Measurements from ENCODE around the gene CDC27. TPM values are rescaled to one million over a fixed set of nuclear protein-coding genes. Genes with fewer than 3 reads are reported as not detected.
A peak's percentile ranks its signal among the peaks of the same experiment; 100 is the strongest.

CDC27 gene
- total and polyA plus RNA-seq, 2 donors (not counting 3 experiments of a cell fraction or from before 2014, with no cell fraction given) = 76.1 to 172 TPM

- Histone ChIP-seq H4K20me1 (replicated peaks; ENCODE audit: control insufficient read depth, extremely low read depth, insufficient read depth, low read length) (no peaks in the 10 kb centered on the region), H3K9ac (replicated peaks; ENCODE audit: extremely low read depth, insufficient read depth, low read length) (no peak overlapping the region), H3K4me3 (replicated peaks in 1 of 3; ENCODE audit: insufficient read depth in 1 of 3, low read depth in 1 of 3, low read length in 3 of 3) (no peak overlapping the region), H3K9me1 (replicated peaks; ENCODE audit: control insufficient read depth, extremely low read depth, insufficient read depth, low read length) (no peaks in the 10 kb centered on the region), H3K9me3 (replicated peaks; ENCODE audit: control insufficient read depth, insufficient read depth, low read length) (no peaks in the 10 kb centered on the region), H3K36me3 (ENCODE audit: control insufficient read depth in 2 of 2, extremely low read depth in 1 of 2, insufficient read depth in 2 of 2, low read length in 2 of 2) (peaks cover 11 to 19% of the 10 kb centered on the region in 2 experiments), H3K27me3 (ENCODE audit: control insufficient read depth in 2 of 2, insufficient read depth in 2 of 2, low read length in 2 of 2) (no peaks in the 10 kb centered on the region), H3K79me2 (ENCODE audit: control insufficient read depth, insufficient read depth, low read length) (peaks cover 48% of the 10 kb centered on the region), H3K27ac (ENCODE audit: insufficient read depth, low read depth, low read length) (no peak overlapping the region), H2AFZ (ENCODE audit: low read depth, low read length) (no peak overlapping the region), H3K4me1 (ENCODE audit: control insufficient read depth, extremely low read depth, insufficient read depth, low read length) (no peaks in the 10 kb centered on the region), H3K4me2 (ENCODE audit: insufficient read depth, low read length) (no peak overlapping the region)
- intact Hi-C loops (cut with micrococcal nuclease) (loop anchor here (5.0 kb wide), 1 partner anchor 153 kb away; no protein-coding TSS in a partner anchor), dilution Hi-C loops (cut with MboI; ENCODE audit: extremely low pct_ligation_motif_present, low sequenced_read_pairs) (no loop called here)
- ChIA-PET CTCF (no interaction called here), POLR2A (no interaction called here)
- DNase-seq (ENCODE audit: low read depth, low spot score) (no peak), FAIRE-seq (no peak)
- BruUV-seq (replicated peaks) = no TSS peak
- TF ChIP-seq FOS (IDR thresholded peaks at IDR 0.05; ENCODE audit: borderline replicate concordance, insufficient read depth, low read length) (no peak), MYC (IDR thresholded peaks at IDR 0.05; ENCODE audit: low read depth, low read length) (no peak), POLR2A (IDR thresholded peaks at IDR 0.05; ENCODE audit: low read depth, low read length) (no peak), JUN (IDR thresholded peaks at IDR 0.05; ENCODE audit: borderline replicate concordance, insufficient read depth, insufficient read length, low read depth) (no peak)
- TF ChIP-seq, protein P1, sequence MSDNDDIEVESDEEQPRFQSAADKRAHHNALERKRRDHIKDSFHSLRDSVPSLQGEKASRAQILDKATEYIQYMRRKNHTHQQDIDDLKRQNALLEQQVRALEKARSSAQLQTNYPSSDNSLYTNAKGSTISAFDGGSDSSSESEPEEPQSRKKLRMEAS (IDR thresholded peaks at IDR 0.05; ENCODE audit: insufficient read depth, insufficient read length) = no peak
Measured at GRCh38 chr17:47164263-47164662, 24.8 kb downstream of the CDC27 start.

DNA sequence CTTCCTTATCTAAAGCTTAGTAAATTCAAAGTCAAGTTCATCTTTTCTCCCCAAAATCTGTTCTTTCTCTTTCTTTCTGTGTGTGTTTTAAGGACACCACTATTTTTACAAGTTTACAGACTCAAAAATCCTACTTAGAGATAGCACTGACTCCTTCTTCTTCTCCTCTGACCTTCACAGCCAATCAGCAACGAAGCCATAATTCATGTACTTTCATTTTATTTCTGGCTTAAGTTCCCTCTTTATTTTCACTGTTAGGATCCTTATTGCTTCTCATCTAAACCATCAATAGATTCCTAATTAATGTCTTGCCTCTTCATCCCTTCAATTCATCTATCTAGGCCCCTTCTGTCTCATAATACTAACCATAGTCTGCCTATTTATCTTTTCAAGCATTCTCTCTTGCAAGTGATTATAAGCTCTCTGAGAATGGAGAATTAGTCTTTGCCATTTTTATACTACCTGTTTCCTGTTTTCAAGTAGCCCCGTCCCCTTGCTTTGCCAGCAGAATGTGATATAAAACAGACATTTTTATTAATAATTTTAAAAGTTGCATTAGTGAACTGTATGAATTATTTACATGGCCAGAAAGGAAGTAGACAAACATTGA, 27.0 kb downstream of the CDC27 start:
- no TSS peak for BruUV-seq (replicated peaks)
- ChIA-PET POLR2A (no interaction called here), CTCF (interaction anchor here (2.5 to 5.2 kb wide), 2 partner anchors 10 to 153 kb away, joined by 6 to 23 read pairs; no protein-coding TSS in a partner anchor)
- dilution Hi-C loops (cut with MboI; ENCODE audit: extremely low pct_ligation_motif_present, low sequenced_read_pairs) = no loop called here
- Histone ChIP-seq H3K36me3 (ENCODE audit: control insufficient read depth in 2 of 2, extremely low read depth in 1 of 2, insufficient read depth in 2 of 2, low read length in 2 of 2) (peaks cover 8 to 9% of the 10 kb centered on the region in 2 experiments), H3K9me1 (replicated peaks; ENCODE audit: control insufficient read depth, extremely low read depth, insufficient read depth, low read length) (no peaks in the 10 kb centered on the region), H3K4me2 (ENCODE audit: insufficient read depth, low read length) (no peak overlapping the region), H3K79me2 (ENCODE audit: control insufficient read depth, insufficient read depth, low read length) (peaks cover 31% of the 10 kb centered on the region), H3K4me3 (replicated peaks in 1 of 3; ENCODE audit: insufficient read depth in 1 of 3, low read depth in 1 of 3, low read length in 3 of 3) (no peak overlapping the region), H3K4me1 (ENCODE audit: control insufficient read depth, extremely low read depth, insufficient read depth, low read length) (no peaks in the 10 kb centered on the region), H3K9ac (replicated peaks; ENCODE audit: extremely low read depth, insufficient read depth, low read length) (no peak overlapping the region), H3K27me3 (ENCODE audit: control insufficient read depth in 2 of 2, insufficient read depth in 2 of 2, low read length in 2 of 2) (no peaks in the 10 kb centered on the region), H3K27ac (ENCODE audit: insufficient read depth, low read depth, low read length) (no peak overlapping the region), H4K20me1 (replicated peaks; ENCODE audit: control insufficient read depth, extremely low read depth, insufficient read depth, low read length) (no peaks in the 10 kb centered on the region), H2AFZ (ENCODE audit: low read depth, low read length) (no peak overlapping the region), H3K9me3 (replicated peaks; ENCODE audit: control insufficient read depth, insufficient read depth, low read length) (no peaks in the 10 kb centered on the region)
- no peak for FAIRE-seq
- intact Hi-C loops (cut with micrococcal nuclease) = loop anchor here (5.0 kb wide), 1 partner anchor 155 kb away; no protein-coding TSS in a partner anchor
- DNase-seq (ENCODE audit: low read depth, low spot score) = peak; percentile 68
- no peak for TF ChIP-seq POLR2AphosphoS5 (IDR thresholded peaks at IDR 0.05; ENCODE audit: insufficient read depth, low read depth, low read length)
- TF ChIP-seq, protein P2, sequence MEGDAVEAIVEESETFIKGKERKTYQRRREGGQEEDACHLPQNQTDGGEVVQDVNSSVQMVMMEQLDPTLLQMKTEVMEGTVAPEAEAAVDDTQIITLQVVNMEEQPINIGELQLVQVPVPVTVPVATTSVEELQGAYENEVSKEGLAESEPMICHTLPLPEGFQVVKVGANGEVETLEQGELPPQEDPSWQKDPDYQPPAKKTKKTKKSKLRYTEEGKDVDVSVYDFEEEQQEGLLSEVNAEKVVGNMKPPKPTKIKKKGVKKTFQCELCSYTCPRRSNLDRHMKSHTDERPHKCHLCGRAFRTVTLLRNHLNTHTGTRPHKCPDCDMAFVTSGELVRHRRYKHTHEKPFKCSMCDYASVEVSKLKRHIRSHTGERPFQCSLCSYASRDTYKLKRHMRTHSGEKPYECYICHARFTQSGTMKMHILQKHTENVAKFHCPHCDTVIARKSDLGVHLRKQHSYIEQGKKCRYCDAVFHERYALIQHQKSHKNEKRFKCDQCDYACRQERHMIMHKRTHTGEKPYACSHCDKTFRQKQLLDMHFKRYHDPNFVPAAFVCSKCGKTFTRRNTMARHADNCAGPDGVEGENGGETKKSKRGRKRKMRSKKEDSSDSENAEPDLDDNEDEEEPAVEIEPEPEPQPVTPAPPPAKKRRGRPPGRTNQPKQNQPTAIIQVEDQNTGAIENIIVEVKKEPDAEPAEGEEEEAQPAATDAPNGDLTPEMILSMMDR (IDR thresholded peaks at IDR 0.05; ENCODE audit: extremely low read depth in 1 of 2, insufficient read depth in 1 of 2, low read depth in 1 of 2, low read length in 2 of 2) = no peak
- no peak for TF ChIP-seq POLR2A (IDR thresholded peaks at IDR 0.05; ENCODE audit: low read depth, low read length)
- TF ChIP-seq JUN (IDR thresholded peaks at IDR 0.05; ENCODE audit: borderline replicate concordance, insufficient read depth, insufficient read length, low read depth) = no peak
- TF ChIP-seq MYC (IDR thresholded peaks at IDR 0.05; ENCODE audit: low read depth, low read length) = no peak
- TF ChIP-seq EZH2 (IDR thresholded peaks at IDR 0.05; ENCODE audit: borderline replicate concordance, low read depth, low read length, severe bottlenecking) = no peak
- no peak for TF ChIP-seq GATA2 (IDR thresholded peaks at IDR 0.05; ENCODE audit: insufficient read depth, insufficient read length, low read depth, low read length)
- TF ChIP-seq FOS (IDR thresholded peaks at IDR 0.05; ENCODE audit: borderline replicate concordance, insufficient read depth, low read length) = no peak
- TF ChIP-seq, protein P1 (IDR thresholded peaks at IDR 0.05; ENCODE audit: insufficient read depth, insufficient read length) = no peak
